GM18502 (cell line): Measurements from ENCODE around the gene ABCG5.

Experiments
- ATAC-seq: cut with Tn5 transposase; IDR thresholded peaks from one replicate; pipeline ENCODE4 v1.9.1; 2021; ENCODE audit warnings: mild to moderate bottlenecking; ENCODE audit not compliant: unreplicated experiment, poor library complexity

Gene ABCG5

DNA sequence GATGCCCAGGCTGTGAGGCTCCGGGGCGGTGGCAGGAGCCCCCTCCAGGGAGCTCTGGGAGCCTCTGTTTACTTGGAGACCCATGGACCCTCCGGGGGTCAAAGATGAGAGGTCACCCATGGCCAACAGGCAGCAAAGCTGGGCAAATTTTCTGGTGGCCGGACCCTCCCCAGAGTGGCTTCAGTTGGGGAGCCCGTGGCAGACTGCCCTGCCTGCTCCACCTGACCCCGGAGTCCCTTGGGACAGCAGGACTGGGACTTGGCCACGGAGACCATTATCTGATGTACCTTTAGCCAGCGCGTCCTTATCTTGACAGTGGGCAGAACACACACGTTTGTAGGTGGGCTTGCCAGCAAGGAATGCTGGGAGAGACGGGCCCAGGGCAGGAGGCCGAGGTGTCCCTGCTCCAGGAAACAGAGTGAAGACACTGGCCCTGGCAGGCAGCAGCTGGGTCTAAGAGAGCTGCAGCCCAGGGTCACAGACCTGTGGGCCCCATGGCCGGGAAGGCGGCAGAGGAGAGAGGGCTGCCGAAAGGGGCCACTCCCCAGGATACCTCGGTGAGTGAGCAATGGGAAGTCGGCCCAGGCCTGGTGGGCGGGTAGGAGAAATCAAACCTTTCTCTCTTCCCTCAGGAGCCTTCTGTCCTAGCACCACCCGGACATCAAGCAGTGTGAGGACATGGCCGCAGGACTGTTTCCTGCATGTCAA lies at the start of gene ABCG5, which contains the start of gene ABCG8:
ABCG5 (minus strand) TSS at position 280 of the 708 bp plus-strand sequence; CDS start at position 120, 160 bp downstream.
ABCG8 (plus strand) TSS at position 412 of the 708 bp plus-strand sequence; CDS start at position 495, 83 bp downstream.
- ATAC-seq = no peak

- ATAC-seq = no peak
Measured at GRCh38 chr2:43887176-43887575, 48.5 kb upstream of the ABCG5 start.

- ATAC-seq = no peak
Measured at GRCh38 chr2:43885132-43885632, 46.5 kb upstream of the ABCG5 start.

- no peak for ATAC-seq
Measured at GRCh38 chr2:43884689-43885088, 46.0 kb upstream of the ABCG5 start.

DNA sequence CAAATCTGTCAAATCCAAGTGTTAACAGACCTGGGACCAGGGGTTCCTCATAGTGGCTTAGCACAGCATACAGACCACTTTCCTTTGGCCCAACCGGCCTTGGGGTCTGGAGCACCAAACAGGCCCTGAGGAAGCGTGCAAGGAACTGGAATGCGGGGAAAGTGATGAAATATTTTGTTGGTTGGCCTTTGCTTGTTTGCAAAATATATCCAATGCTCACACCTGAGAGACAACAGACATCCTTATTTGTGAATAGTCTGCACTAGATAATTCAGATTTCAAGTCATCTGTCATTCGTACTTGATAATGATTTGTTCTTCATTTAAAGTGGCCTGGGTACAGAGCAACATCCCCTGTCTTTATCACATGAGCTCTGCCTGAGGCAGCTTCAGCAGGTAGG lies 43.7 kb upstream of the ABCG5 start:
- ATAC-seq = no peak

DNA sequence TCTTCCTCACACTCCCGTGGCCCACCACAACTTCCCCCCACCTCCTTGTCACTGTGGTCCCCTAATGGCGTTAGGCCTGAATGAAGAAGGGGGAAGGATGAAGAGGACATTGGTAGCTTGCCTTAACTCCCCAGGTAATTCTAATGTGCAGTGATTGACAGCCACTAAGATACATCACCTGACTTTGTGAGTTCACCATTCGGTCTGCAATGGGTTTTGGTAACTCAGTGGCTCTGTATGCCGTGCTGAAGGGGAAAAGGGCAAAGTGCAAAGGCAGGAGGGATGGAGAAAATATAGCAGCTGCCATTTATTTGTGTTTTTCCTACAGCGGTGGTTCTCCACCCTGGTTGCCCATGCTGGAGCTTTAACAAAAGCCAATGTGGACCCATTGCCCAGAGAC lies 42.3 kb upstream of the ABCG5 start:
- no peak for ATAC-seq

DNA sequence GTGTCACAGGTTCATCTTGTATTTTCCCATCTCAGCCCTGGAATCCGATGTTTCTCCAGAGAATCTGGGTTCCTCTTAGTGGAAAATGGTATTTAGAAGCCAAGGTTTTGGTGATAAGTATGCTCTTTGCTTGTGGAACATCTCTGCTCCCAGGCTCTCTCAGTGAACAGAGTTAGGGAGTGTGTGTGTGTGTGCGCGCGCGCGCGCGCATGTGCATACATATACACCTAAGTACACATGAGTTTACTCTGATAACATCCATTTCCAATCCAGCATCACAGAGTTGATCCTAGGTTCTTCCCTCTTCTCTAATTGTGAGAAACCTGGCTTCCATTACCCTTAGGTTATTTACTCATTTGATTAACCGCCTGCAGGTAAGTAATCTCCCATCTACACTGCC lies 41.8 kb upstream of the ABCG5 start:
- no peak for ATAC-seq

- ATAC-seq = no peak
Measured at GRCh38 chr2:43879261-43879660, 40.6 kb upstream of the ABCG5 start.

DNA sequence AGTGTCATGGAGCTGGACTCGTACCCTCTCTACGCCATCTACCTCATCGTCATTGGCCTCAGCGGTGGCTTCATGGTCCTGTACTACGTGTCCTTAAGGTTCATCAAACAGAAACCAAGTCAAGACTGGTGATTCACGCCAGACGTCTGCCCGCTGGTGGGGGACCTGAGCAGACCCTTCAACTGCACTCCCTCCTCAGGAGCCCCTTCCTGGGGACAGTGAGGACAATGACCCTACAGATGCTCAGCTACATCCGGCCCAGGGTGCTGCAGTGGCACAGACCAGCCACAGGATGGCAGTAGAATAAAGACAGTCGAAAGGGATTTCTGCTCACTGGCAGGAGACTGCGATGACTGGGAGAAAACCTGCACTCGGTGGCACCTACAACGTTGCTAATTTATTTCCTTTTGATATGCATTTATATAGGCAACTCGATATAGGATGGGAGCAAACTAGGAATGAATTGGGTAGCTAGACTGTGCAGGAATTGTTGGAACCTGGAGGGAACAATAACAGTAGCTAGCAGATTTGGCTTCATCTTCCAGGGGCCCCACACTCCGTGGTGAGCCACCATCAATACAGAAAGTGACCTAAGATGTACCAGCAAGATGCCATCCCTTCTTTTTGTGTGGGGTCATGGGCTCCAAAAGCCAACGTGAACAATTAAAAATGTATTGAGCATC lies 39.3 kb upstream of the ABCG5 start:
- no peak for ATAC-seq

DNA sequence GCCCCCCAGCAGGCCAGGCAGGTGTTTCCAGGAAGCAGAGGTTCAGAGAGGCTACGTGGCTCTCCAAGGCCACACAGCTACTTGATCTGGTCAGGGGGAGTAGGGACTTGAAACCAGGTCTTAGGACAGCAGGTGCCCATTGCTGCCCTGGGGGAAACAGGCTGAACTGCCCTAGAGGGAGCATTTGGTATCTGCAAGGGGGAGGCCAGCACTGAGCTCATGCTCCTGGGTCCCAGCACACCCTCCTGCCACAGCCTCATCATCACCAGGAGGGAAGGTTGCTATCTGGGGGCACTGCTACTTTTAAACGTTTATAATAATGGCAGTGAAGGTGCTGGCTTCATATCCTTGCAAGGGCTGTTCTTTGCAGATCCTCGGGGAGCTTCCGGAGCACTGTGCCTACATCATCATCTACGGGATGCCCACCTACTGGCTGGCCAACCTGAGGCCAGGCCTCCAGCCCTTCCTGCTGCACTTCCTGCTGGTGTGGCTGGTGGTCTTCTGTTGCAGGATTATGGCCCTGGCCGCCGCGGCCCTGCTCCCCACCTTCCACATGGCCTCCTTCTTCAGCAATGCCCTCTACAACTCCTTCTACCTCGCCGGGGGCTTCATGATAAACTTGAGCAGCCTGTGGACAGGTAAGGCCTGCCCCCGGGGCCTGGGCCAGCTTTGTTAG lies 36.3 kb upstream of the ABCG5 start:
- ATAC-seq = no peak

- no peak for ATAC-seq
Measured at GRCh38 chr2:43872151-43872550, 33.5 kb upstream of the ABCG5 start.

GRCh38 chr2:43855292-43855691 lies 16.7 kb upstream of the ABCG5 start:
- ATAC-seq = no peak

DNA sequence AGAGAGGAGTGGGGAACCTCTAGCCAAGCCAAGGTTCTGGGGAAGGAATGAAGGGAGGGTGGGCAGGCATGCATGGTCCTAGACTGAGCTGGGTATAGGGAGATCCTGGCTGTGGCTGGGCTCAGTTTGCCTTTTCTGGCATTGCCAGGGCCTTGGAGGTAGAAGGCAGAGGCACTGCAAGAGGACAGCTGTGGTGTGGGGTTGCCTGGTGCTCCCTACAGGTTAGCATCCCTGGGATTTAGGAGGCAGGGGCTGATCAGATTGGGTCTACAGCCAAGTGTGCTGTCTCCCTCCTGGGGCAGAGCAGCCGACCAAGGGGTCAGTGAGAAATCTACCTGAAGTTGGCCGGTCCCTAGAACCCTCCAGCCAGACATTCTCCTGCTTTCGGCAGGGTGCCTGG lies 16.0 kb upstream of the ABCG5 start:
- ATAC-seq = no peak

DNA sequence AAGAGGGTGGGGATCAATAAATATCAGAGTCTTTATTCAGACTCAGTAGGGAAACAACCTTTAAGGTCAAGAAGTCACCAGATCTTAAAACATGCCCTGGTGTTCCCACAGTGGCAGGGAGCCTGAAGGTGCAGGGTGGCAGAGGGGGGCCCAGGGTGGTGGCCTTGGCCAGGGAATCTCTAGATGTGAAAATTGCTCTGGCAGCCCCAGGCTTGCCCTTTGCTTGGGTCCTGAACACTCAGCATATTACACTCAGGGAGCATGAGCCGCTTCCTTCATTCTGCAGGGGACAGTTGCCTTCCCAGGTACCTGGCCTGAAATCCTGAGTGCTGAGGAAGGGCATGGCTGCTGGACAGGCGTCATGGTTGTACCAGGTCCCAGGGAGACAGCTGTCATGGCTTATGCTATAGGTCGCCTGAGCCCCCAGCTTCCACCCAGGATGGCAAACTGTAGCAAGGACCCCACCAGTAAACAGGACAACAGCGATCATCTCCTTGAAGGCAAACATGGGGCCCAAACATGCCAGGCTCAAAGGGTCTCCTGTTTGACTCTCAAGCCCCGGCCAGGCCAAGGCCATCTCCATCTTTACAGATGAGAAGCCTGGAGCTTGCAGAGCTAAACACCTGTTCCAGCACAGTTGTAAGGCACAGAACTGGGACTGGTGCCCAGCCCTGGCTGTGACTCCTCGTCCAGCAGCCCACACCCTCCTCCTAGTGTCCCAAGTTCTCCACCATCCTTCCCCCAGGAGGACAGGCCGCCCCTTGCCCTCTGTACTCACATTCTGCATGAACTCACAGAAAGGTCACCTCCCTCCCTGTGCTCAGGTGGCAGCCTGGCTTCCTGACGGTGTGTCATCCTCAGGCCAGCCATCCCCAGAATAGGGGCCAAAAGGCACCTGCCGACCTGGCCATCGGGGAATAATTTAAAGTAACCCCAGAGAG lies 14.8 kb upstream of the ABCG5 start:
- no peak for ATAC-seq

DNA sequence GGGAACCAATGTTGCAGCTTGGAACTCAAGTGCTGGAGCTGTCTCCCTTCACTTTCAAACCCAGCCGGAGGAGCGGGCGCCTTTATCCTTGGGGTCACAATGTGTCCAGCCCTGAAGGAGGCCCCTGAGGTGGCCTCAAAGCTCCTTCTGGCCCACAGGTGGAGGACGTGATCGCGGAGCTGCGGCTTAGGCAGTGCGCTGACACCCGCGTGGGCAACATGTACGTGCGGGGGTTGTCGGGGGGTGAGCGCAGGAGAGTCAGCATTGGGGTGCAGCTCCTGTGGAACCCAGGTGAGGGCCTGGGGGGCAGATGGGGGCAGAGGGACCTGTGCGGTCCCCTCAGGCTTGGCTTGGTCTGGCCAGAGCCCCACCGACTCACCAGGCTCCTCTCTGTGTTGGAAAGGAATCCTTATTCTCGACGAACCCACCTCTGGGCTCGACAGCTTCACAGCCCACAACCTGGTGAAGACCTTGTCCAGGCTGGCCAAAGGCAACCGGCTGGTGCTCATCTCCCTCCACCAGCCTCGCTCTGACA lies 13.6 kb upstream of the ABCG5 start:
- no peak for ATAC-seq

GRCh38 chr2:43851011-43851980 lies 12.7 kb upstream of the ABCG5 start:
- ATAC-seq = no peak

- no peak for ATAC-seq
Measured at GRCh38 chr2:43848214-43848613, 9.6 kb upstream of the ABCG5 start.

GRCh38 chr2:43846140-43846793 lies 7.6 kb upstream of the ABCG5 start:
- ATAC-seq = no peak
